Natural killer cell (primary cell): ENCODE measurements around the gene COL5A2. TPM values are rescaled to one million over a fixed set of nuclear protein-coding genes. Genes with fewer than 3 reads are reported as not detected.

Experiments used
- ATAC-seq, 3 donors: fragments of 150-1000 bp in 2 of 3; fragments of 200-7000 bp in 1 of 3; cut with Tn5 transposase; 1 replicate in 1 of 3; 2 replicates in 2 of 3; pipeline ENCODE4 v1.10.0; 2021; ENCODE audit warnings: mild to moderate bottlenecking in 2 of 3, moderate library complexity in 2 of 3
- DNase-seq, 2 donors: peaks; one replicate each; pipeline versions ENCODE4 v3.0.0 to v3.0.0-alpha.2; 2013 to 2021; ENCODE audit warnings: mixed read lengths in 1 of 2
- H3K27ac ChIP-seq: one replicate; pipeline ENCODE4 v1.5.1; 2013; ENCODE audit warnings: mild to moderate bottlenecking, low read length
- H3K27me3 ChIP-seq: one replicate; pipeline ENCODE4 v1.6.1; 2013; ENCODE audit warnings: low read length; ENCODE audit not compliant: control insufficient read depth, insufficient read depth
- H3K36me3 ChIP-seq: one replicate; pipeline ENCODE4 v1.6.1; 2013; ENCODE audit warnings: low read length; ENCODE audit not compliant: control insufficient read depth, insufficient read depth
- H3K4me1 ChIP-seq: one replicate; pipeline ENCODE4 v1.6.1; 2013; ENCODE audit warnings: low read length; ENCODE audit not compliant: control insufficient read depth, insufficient read depth
- H3K4me3 ChIP-seq: one replicate; pipeline ENCODE4 v1.5.1; 2013; ENCODE audit warnings: low read length
- H3K9me3 ChIP-seq: one replicate; pipeline ENCODE4 v1.6.1; 2013; ENCODE audit warnings: low read length; ENCODE audit not compliant: control insufficient read depth, insufficient read depth
- H3K27ac Mint-ChIP-seq, 2 donors: one replicate each; pipeline ENCODE4 v1.8.0; 2022; ENCODE audit warnings: mild to moderate bottlenecking in 2 of 2, mixed read lengths in 2 of 2, moderate library complexity in 1 of 2
- H3K27me3 Mint-ChIP-seq, 2 donors: one replicate each; pipeline ENCODE4 v1.8.0; 2022; ENCODE audit warnings: low read depth in 2 of 2, mixed read lengths in 2 of 2
- H3K36me3 Mint-ChIP-seq: one replicate; pipeline ENCODE4 v1.8.0; 2022; ENCODE audit warnings: mixed read lengths
- H3K4me1 Mint-ChIP-seq, 2 donors: one replicate each; pipeline ENCODE4 v1.8.0; 2022; ENCODE audit warnings: mixed read lengths in 2 of 2
- H3K4me3 Mint-ChIP-seq: one replicate; pipeline ENCODE4 v1.8.0; 2022; ENCODE audit warnings: mild to moderate bottlenecking, moderate library complexity, mixed read lengths
- H3K9me3 Mint-ChIP-seq, 2 donors: one replicate each; pipeline ENCODE4 v1.8.0; 2022; ENCODE audit warnings: mixed read lengths in 2 of 2
- CTCF ChIP-seq: fragments of 200-600 bp; IDR thresholded peaks from one replicate; pipeline ENCODE4 v1.8.0; 2022; ENCODE audit warnings: antibody characterized with exemption
- WGBS: methylation state at CpG from one replicate; pipeline ENCODE4 v1.1.7; 2013; ENCODE audit warnings: missing lambda C conversion rate; ENCODE audit not compliant: insufficient coverage; 5-methylcytosine and 5-hydroxymethylcytosine counted together
- intact Hi-C: fragments of 100-400 bp; cut with micrococcal nuclease; formaldehyde crosslinking; loops from one replicate; pipeline ENCODE4 v1.14.2; 2022
- total RNA-seq, 4 donors: library from RNA; stranded (reverse); fragments of 120-200 nt in 1 of 4; gene quantifications; one replicate each; pipeline versions ENCODE4 v1.2.3 to v1.2.4, GENCODE V29; 2013 to 2022

The COL5A2 gene
- total RNA-seq, 3 donors from 2014 or later (not counting 1 experiment from before 2014, with no cell fraction given), result 0.38 to 0.68 (median 0.63) TPM

GRCh38 chr2:189151906-189152305, 27.7 kb downstream of the COL5A2 start:
- H3K36me3 ChIP-seq, result no peaks in the 10 kb centered on the region
- H3K27ac ChIP-seq, result no peak overlapping the region
- DNase-seq (no peak), ATAC-seq (no peak)
- H3K4me1 ChIP-seq, result no peaks in the 10 kb centered on the region
- H3K4me3 ChIP-seq, result no peak overlapping the region
- Mint-ChIP-seq H3K27ac (no peak overlapping the region), H3K27me3 (no peaks in the 10 kb centered on the region), H3K9me3 (peaks cover 0 to 2% of the 10 kb centered on the region in 2 donors), H3K4me3 (no peak overlapping the region), H3K36me3 (no peaks in the 10 kb centered on the region), H3K4me1 (no peaks in the 10 kb centered on the region)
- H3K9me3 ChIP-seq, result no peaks in the 10 kb centered on the region
- TF ChIP-seq CTCF, result no peak
- no peaks in the 10 kb centered on the region for H3K27me3 ChIP-seq
- intact Hi-C loops, result no loop called here

GRCh38 chr2:189150033-189150432, 29.5 kb downstream of the COL5A2 start:
- Mint-ChIP-seq H3K4me1 (no peaks in the 10 kb centered on the region), H3K36me3 (no peaks in the 10 kb centered on the region), H3K27ac (no peak overlapping the region), H3K4me3 (no peak overlapping the region), H3K9me3 (peaks cover 0 to 5% of the 10 kb centered on the region in 2 donors), H3K27me3 (no peaks in the 10 kb centered on the region)
- DNase-seq (no peak), ATAC-seq (no peak)
- intact Hi-C loops, result no loop called here
- Histone ChIP-seq H3K4me3 (no peak overlapping the region), H3K27me3 (no peaks in the 10 kb centered on the region), H3K36me3 (no peaks in the 10 kb centered on the region), H3K4me1 (no peaks in the 10 kb centered on the region), H3K27ac (no peak overlapping the region), H3K9me3 (no peaks in the 10 kb centered on the region)
- no peak for TF ChIP-seq CTCF
- 38% methylated on average over 2 of the region's 2 CpGs for WGBS

- WGBS, result no CpG with 5 or more reads among the region's 1 CpG
- no peak overlapping the region for H3K27ac Mint-ChIP-seq
- no peaks in the 10 kb centered on the region for H3K4me1 ChIP-seq
These were observed 31.6 kb downstream of the COL5A2 start for GRCh38 chr2:189147989-189148388.

More at GRCh38 chr2:189147989-189148388, 31.6 kb downstream of the COL5A2 start:
- Histone ChIP-seq H3K9me3 (no peaks in the 10 kb centered on the region), H3K4me3 (no peak overlapping the region), H3K27me3 (no peaks in the 10 kb centered on the region), H3K36me3 (no peaks in the 10 kb centered on the region), H3K27ac (no peak overlapping the region)
- H3K9me3 Mint-ChIP-seq, result peaks cover 2 to 5% of the 10 kb centered on the region in 2 donors
- ATAC-seq (no peak), DNase-seq (no peak)
- no peak overlapping the region for H3K4me3 Mint-ChIP-seq
- H3K36me3 Mint-ChIP-seq, result no peaks in the 10 kb centered on the region
- H3K4me1 Mint-ChIP-seq, result no peaks in the 10 kb centered on the region
- no peaks in the 10 kb centered on the region for H3K27me3 Mint-ChIP-seq
- TF ChIP-seq CTCF, result no peak
- intact Hi-C loops, result no loop called here
